Trophoblast cell (in vitro differentiated cells and primary cell): Measurements from ENCODE around the gene SERPINA1.

Experiments used
- DNase-seq, 2 donors: peaks; one replicate each; pipeline ENCODE4 v3.0.0-alpha.2; 2016
- H2AFZ ChIP-seq: 2 replicates; pipeline ENCODE4 v1.6.1; 2013; ENCODE audit warnings: low read length, moderate library complexity, mild to moderate bottlenecking; ENCODE audit not compliant: insufficient read depth, poor library complexity
- H2AK5ac ChIP-seq: 2 replicates; pipeline ENCODE4 v1.6.1; 2013; ENCODE audit warnings: mild to moderate bottlenecking, low read length
- H2BK120ac ChIP-seq: 2 replicates; pipeline ENCODE4 v1.6.1; 2013; ENCODE audit warnings: low read length, mild to moderate bottlenecking, moderate library complexity; ENCODE audit not compliant: insufficient read depth, poor library complexity
- H2BK12ac ChIP-seq: 2 replicates; pipeline ENCODE4 v1.6.1; 2013; ENCODE audit warnings: mild to moderate bottlenecking, low read length, moderate library complexity
- H2BK5ac ChIP-seq: 2 replicates; pipeline ENCODE4 v1.6.1; 2013; ENCODE audit warnings: low read length, low read depth, moderate library complexity, mild to moderate bottlenecking; ENCODE audit not compliant: poor library complexity
- H3K14ac ChIP-seq: 2 replicates; pipeline ENCODE4 v1.6.1; 2013; ENCODE audit warnings: mild to moderate bottlenecking, low read length
- H3K18ac ChIP-seq: 2 replicates; pipeline ENCODE4 v1.6.1; 2013; ENCODE audit warnings: mild to moderate bottlenecking, low read length
- H3K23ac ChIP-seq: 2 replicates; pipeline ENCODE4 v1.6.1; 2013; ENCODE audit warnings: low read length
- H3K27ac ChIP-seq: 2 replicates; pipeline ENCODE4 v1.5.1; 2013; ENCODE audit warnings: low read depth, mild to moderate bottlenecking, inconsistent platforms, low read length, moderate library complexity
- H3K27me3 ChIP-seq: 2 replicates; pipeline ENCODE4 v1.6.1; 2013; ENCODE audit warnings: inconsistent platforms, mild to moderate bottlenecking, low read length, moderate library complexity; ENCODE audit not compliant: insufficient read depth
- H3K36me3 ChIP-seq, 2 experiments: 1 replicate in 1 of 2; 2 replicates in 1 of 2; pipeline ENCODE4 v1.6.1; 2013; ENCODE audit warnings: low read length in 2 of 2, mild to moderate bottlenecking in 2 of 2, moderate library complexity in 1 of 2; ENCODE audit not compliant: insufficient read depth in 2 of 2, control insufficient read depth in 1 of 2
- H3K4ac ChIP-seq: 2 replicates; pipeline ENCODE4 v1.6.1; 2013; ENCODE audit warnings: low read depth, mild to moderate bottlenecking, low read length, moderate library complexity
- H3K4me1 ChIP-seq, 2 experiments: 1 replicate in 1 of 2; 2 replicates in 1 of 2; pipeline ENCODE4 v1.6.1; 2013; ENCODE audit warnings: low read length in 2 of 2, mild to moderate bottlenecking in 2 of 2, moderate library complexity in 1 of 2; ENCODE audit not compliant: insufficient read depth in 2 of 2, control insufficient read depth in 1 of 2
- H3K4me2 ChIP-seq: 2 replicates; pipeline ENCODE4 v1.6.1; 2013; ENCODE audit warnings: inconsistent platforms, mild to moderate bottlenecking, low read length, moderate library complexity
- H3K4me3 ChIP-seq: 2 replicates; pipeline ENCODE4 v1.5.1; 2013; ENCODE audit warnings: mild to moderate bottlenecking, low read depth, low read length, inconsistent platforms
- H3K79me1 ChIP-seq: one replicate; pipeline ENCODE4 v1.6.1; 2013; ENCODE audit warnings: low read length
- H3K79me2 ChIP-seq: 2 replicates; pipeline ENCODE4 v1.6.1; 2013; ENCODE audit warnings: low read length, mild to moderate bottlenecking; ENCODE audit not compliant: control insufficient read depth, insufficient read depth, poor library complexity
- H3K9ac ChIP-seq: 2 replicates; pipeline ENCODE4 v1.6.1; 2013; ENCODE audit warnings: mild to moderate bottlenecking, low read length
- H3K9me3 ChIP-seq: 2 replicates; pipeline ENCODE4 v1.6.1; 2013; ENCODE audit warnings: low read depth, mild to moderate bottlenecking, control low read depth, inconsistent platforms, low read length; ENCODE audit not compliant: insufficient read depth
- H4K12ac ChIP-seq: 2 replicates; pipeline ENCODE4 v1.6.1; 2013; ENCODE audit warnings: low read depth, mild to moderate bottlenecking, low read length, moderate library complexity
- H4K8ac ChIP-seq: 2 replicates; pipeline ENCODE4 v1.6.1; 2013; ENCODE audit warnings: low read depth, mild to moderate bottlenecking, low read length, moderate library complexity
- H4K91ac ChIP-seq: one replicate; pipeline ENCODE4 v1.6.1; 2013; ENCODE audit warnings: low read depth, mild to moderate bottlenecking, low read length, moderate library complexity
- WGBS: extraction: QIAGEN DNeasy Blood & Tissue Kit; methylation state at CpG from one replicate; pipeline ENCODE4 v1.1.7; 2013; ENCODE audit warnings: missing lambda C conversion rate; ENCODE audit not compliant: insufficient read length, insufficient coverage; ENCODE audit errors: extremely low coverage; 5-methylcytosine and 5-hydroxymethylcytosine counted together

Gene SERPINA1

GRCh38 chr14:94379291-94380224 lies 8.8 kb downstream of the SERPINA1 start:
- DNase-seq, result no peak
- Histone ChIP-seq H2BK12ac (no peak overlapping the region), H3K4me3 (no peak overlapping the region), H3K9me3 (no peaks in the 10 kb centered on the region), H3K27ac (no peak overlapping the region), H3K14ac (no peak overlapping the region), H3K9ac (no peak overlapping the region), H3K23ac (no peak overlapping the region), H2AK5ac (no peak overlapping the region), H3K79me2 (no peaks in the 10 kb centered on the region), H2AFZ (no peak overlapping the region), H3K79me1 (no peaks in the 10 kb centered on the region), H2BK120ac (no peak overlapping the region), H3K18ac (no peak overlapping the region), H2BK5ac (no peak overlapping the region), H4K8ac (no peak overlapping the region), H3K36me3 (no peaks in the 10 kb centered on the region), H3K27me3 (no peaks in the 10 kb centered on the region), H3K4ac (no peak overlapping the region), H4K91ac (no peak overlapping the region), H4K12ac (no peak overlapping the region), H3K4me1 (peaks cover 0 to 2% of the 10 kb centered on the region in 2 experiments), H3K4me2 (no peak overlapping the region)
- WGBS, result no CpG with 5 or more reads among the region's 16 CpGs

- no peak overlapping the region for H4K12ac ChIP-seq
- no peak overlapping the region for H2AK5ac ChIP-seq
- no peak overlapping the region for H3K18ac ChIP-seq
- H3K4me2 ChIP-seq, result no peak overlapping the region
- no peak overlapping the region for H3K14ac ChIP-seq
- H3K27ac ChIP-seq, result no peak overlapping the region
- no peaks in the 10 kb centered on the region for H3K79me2 ChIP-seq
- no peak overlapping the region for H2BK120ac ChIP-seq
- peaks cover 0 to 2% of the 10 kb centered on the region in 2 experiments for H3K4me1 ChIP-seq
- no peak overlapping the region for H4K91ac ChIP-seq
- no peak overlapping the region for H2BK5ac ChIP-seq
- H3K23ac ChIP-seq, result no peak overlapping the region
- no peaks in the 10 kb centered on the region for H3K9me3 ChIP-seq
- no peak overlapping the region for H3K9ac ChIP-seq
- DNase-seq, result no peak
- H3K27me3 ChIP-seq, result no peaks in the 10 kb centered on the region
- no peak overlapping the region for H3K4me3 ChIP-seq
- no peak overlapping the region for H3K4ac ChIP-seq
- H4K8ac ChIP-seq, result no peak overlapping the region
- H2BK12ac ChIP-seq, result no peak overlapping the region
- no peak overlapping the region for H2AFZ ChIP-seq
- H3K36me3 ChIP-seq, result no peaks in the 10 kb centered on the region
- WGBS, result no CpG with 5 or more reads among the region's 17 CpGs
- no peaks in the 10 kb centered on the region for H3K79me1 ChIP-seq
These were observed 9.7 kb downstream of the SERPINA1 start for GRCh38 chr14:94378527-94379290.

- H2BK120ac ChIP-seq, result no peak overlapping the region
- H3K4me2 ChIP-seq, result no peak overlapping the region
- no peak overlapping the region for H4K91ac ChIP-seq
- H3K9ac ChIP-seq, result no peak overlapping the region
- H3K9me3 ChIP-seq, result no peaks in the 10 kb centered on the region
- no peak overlapping the region for H4K12ac ChIP-seq
- no peak overlapping the region for H2AFZ ChIP-seq
- H3K4ac ChIP-seq, result no peak overlapping the region
- H3K4me3 ChIP-seq, result no peak overlapping the region
- no peak overlapping the region for H2BK5ac ChIP-seq
- H3K79me2 ChIP-seq, result no peaks in the 10 kb centered on the region
- H3K36me3 ChIP-seq, result no peaks in the 10 kb centered on the region
- H3K27ac ChIP-seq, result no peak overlapping the region
- H3K18ac ChIP-seq, result no peak overlapping the region
- no peak overlapping the region for H3K23ac ChIP-seq
- no peak for DNase-seq
- no peak overlapping the region for H3K14ac ChIP-seq
- no peak overlapping the region for H4K8ac ChIP-seq
- no peaks in the 10 kb centered on the region for H3K79me1 ChIP-seq
- no peak overlapping the region for H2AK5ac ChIP-seq
- H2BK12ac ChIP-seq, result no peak overlapping the region
- no CpG with 5 or more reads among the region's 6 CpGs for WGBS
- no peaks in the 10 kb centered on the region for H3K27me3 ChIP-seq
- peaks cover 0 to 2% of the 10 kb centered on the region in 2 experiments for H3K4me1 ChIP-seq
These were observed 10.4 kb downstream of the SERPINA1 start for GRCh38 chr14:94377866-94378470.

- no peak overlapping the region for H3K4ac ChIP-seq
These were observed 11.2 kb downstream of the SERPINA1 start for GRCh38 chr14:94376976-94377865.

More at GRCh38 chr14:94376976-94377865, 11.2 kb downstream of the SERPINA1 start:
- Histone ChIP-seq H3K4me3 (no peak overlapping the region), H3K27me3 (no peaks in the 10 kb centered on the region), H3K4me1 (peaks cover 0 to 2% of the 10 kb centered on the region in 2 experiments), H2AFZ (no peak overlapping the region), H4K12ac (no peak overlapping the region), H2AK5ac (no peak overlapping the region), H3K36me3 (no peaks in the 10 kb centered on the region), H3K79me1 (no peaks in the 10 kb centered on the region), H2BK5ac (no peak overlapping the region), H3K14ac (no peak overlapping the region), H3K4me2 (no peak overlapping the region), H2BK12ac (peak overlapping the region; percentile 10), H3K79me2 (no peaks in the 10 kb centered on the region), H3K18ac (no peak overlapping the region), H4K8ac (no peak overlapping the region), H4K91ac (no peak overlapping the region), H2BK120ac (no peak overlapping the region), H3K9ac (no peak overlapping the region), H3K27ac (no peak overlapping the region), H3K23ac (no peak overlapping the region), H3K9me3 (no peaks in the 10 kb centered on the region)
- WGBS, result no CpG with 5 or more reads among the region's 10 CpGs
- DNase-seq, result no peak
